ENCODE data around the gene MVK. TPM values are rescaled to one million over a fixed set of nuclear protein-coding genes. Genes with fewer than 3 reads are reported as not detected.

The MVK gene
- polyA plus RNA-seq, 3 donors: 1.1 to 3.8 (median 1.6) TPM

DNA sequence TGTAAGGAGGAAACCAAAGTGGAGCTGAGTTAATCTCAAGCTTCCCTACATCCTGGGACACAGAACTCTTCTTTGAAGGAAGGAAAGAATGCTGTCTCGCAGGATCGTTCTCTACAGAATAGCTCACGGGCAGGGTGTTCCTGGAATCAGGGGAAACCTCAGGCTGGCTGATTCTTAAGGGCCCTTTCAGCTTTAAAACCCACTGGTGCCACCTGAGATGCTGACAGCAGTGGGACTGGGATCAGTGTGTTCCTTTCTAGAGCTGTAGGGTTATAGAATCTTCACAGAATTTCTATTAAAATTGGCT is 48.4 kb upstream of the MVK start:
- TF ChIP-seq, protein P1, sequence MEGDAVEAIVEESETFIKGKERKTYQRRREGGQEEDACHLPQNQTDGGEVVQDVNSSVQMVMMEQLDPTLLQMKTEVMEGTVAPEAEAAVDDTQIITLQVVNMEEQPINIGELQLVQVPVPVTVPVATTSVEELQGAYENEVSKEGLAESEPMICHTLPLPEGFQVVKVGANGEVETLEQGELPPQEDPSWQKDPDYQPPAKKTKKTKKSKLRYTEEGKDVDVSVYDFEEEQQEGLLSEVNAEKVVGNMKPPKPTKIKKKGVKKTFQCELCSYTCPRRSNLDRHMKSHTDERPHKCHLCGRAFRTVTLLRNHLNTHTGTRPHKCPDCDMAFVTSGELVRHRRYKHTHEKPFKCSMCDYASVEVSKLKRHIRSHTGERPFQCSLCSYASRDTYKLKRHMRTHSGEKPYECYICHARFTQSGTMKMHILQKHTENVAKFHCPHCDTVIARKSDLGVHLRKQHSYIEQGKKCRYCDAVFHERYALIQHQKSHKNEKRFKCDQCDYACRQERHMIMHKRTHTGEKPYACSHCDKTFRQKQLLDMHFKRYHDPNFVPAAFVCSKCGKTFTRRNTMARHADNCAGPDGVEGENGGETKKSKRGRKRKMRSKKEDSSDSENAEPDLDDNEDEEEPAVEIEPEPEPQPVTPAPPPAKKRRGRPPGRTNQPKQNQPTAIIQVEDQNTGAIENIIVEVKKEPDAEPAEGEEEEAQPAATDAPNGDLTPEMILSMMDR (IDR thresholded peaks at IDR 0.05): no peak
- Histone ChIP-seq H3K36me3 (replicated peaks in 1 of 2; ENCODE audit: control insufficient read depth in 1 of 2, insufficient read depth in 2 of 2, low read length in 2 of 2) (peaks cover 72 to 100% of the 10 kb centered on the region in 2 donors), H3K27ac (ENCODE audit: low read depth in 1 of 2, low read length in 2 of 2) (no peak overlapping the region), H3K4me2 (replicated peaks; ENCODE audit: extremely low read depth, low read length, poor library complexity, severe bottlenecking) (no peak overlapping the region), H4K20me1 (ENCODE audit: insufficient read depth, low read length) (no peaks in the 10 kb centered on the region), H3K4me1 (ENCODE audit: control insufficient read depth in 1 of 2, insufficient read depth in 2 of 2, low read length in 2 of 2) (no peaks in the 10 kb centered on the region), H3K4me3 (replicated peaks in 1 of 3; ENCODE audit: low read depth in 2 of 3, low read length in 3 of 3) (no peak overlapping the region), H3K9me3 (replicated peaks in 1 of 2; ENCODE audit: control insufficient read depth in 1 of 2, insufficient read depth in 1 of 2, low read length in 2 of 2) (no peaks in the 10 kb centered on the region), H3K27me3 (ENCODE audit: control insufficient read depth in 2 of 2, insufficient read depth in 2 of 2, low read length in 2 of 2) (no peaks in the 10 kb centered on the region), H2AFZ (ENCODE audit: insufficient read depth, low read depth, low read length, poor library complexity, severe bottlenecking) (no peak overlapping the region), H3K9ac (ENCODE audit: insufficient read depth, low read length, poor library complexity, severe bottlenecking) (no peak overlapping the region), H3K79me2 (ENCODE audit: insufficient read depth, low read length) (no peaks in the 10 kb centered on the region)
- intact Hi-C loops (cut with micrococcal nuclease): no loop called here
- no peak for DNase-seq
- WGBS (ENCODE audit: insufficient coverage): 100% methylated on average over 2 of the region's 3 CpGs
- Mint-ChIP-seq H3K9me3 (no peaks in the 10 kb centered on the region), H3K36me3 (peaks cover 86 to 95% of the 10 kb centered on the region in 2 donors), H3K27ac (no peak overlapping the region), H3K27me3 (ENCODE audit: low read depth in 3 of 3) (peaks cover 0 to 2% (median 0%) of the 10 kb centered on the region in 3 donors), H3K4me1 (no peaks in the 10 kb centered on the region), H3K4me3 (no peak overlapping the region)

DNA sequence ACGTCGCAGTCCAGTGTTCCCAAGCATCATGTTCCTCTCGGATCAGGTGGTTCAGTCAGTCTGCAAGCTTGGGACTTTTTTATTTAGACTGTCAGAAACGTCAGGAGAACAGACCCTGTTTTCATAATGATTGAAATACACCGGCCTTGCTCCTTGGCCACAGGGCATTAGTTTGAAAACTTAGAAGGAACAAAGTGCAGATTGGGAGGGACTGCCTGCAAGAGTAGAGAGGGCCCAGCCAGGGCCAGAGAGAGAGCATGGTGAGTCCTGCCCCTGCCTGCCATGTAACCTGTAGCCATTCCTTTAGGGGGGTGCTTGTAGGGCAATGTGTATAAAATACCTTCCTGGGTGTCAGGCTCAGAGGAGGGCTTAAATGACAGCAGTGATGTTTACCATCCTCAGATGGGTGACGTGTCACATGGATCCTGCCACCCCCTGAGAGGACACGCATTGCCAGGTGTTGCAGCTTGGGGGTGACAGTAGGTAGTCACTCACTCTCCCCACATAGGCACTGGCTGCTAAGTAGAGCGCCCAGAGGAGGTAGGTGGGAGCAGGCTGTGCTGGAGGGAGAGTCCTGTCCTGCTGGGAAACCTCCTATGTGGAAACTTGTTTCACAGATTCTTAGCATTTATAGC is 46.0 kb upstream of the MVK start:
- no peak overlapping the region for H3K4me3 ChIP-seq (replicated peaks in 1 of 3; ENCODE audit: low read depth in 2 of 3, low read length in 3 of 3)
- no peaks in the 10 kb centered on the region for H3K79me2 ChIP-seq (ENCODE audit: insufficient read depth, low read length)
- TF ChIP-seq, protein P1 (IDR thresholded peaks at IDR 0.05): no peak
- no peaks in the 10 kb centered on the region for H3K9me3 Mint-ChIP-seq
- H3K27me3 Mint-ChIP-seq (ENCODE audit: low read depth in 3 of 3): peaks cover 0 to 2% (median 0%) of the 10 kb centered on the region in 3 donors
- H3K9me3 ChIP-seq (replicated peaks in 1 of 2; ENCODE audit: control insufficient read depth in 1 of 2, insufficient read depth in 1 of 2, low read length in 2 of 2): no peaks in the 10 kb centered on the region
- no peak overlapping the region for H3K9ac ChIP-seq (ENCODE audit: insufficient read depth, low read length, poor library complexity, severe bottlenecking)
- no peaks in the 10 kb centered on the region for H4K20me1 ChIP-seq (ENCODE audit: insufficient read depth, low read length)
- intact Hi-C loops (cut with micrococcal nuclease): no loop called here
- H3K36me3 Mint-ChIP-seq: peaks cover 77 to 91% of the 10 kb centered on the region in 2 donors
- no peaks in the 10 kb centered on the region for H3K27me3 ChIP-seq (ENCODE audit: control insufficient read depth in 2 of 2, insufficient read depth in 2 of 2, low read length in 2 of 2)
- WGBS (ENCODE audit: insufficient coverage): 100% methylated on average over 6 of the region's 8 CpGs
- no peaks in the 10 kb centered on the region for H3K4me1 ChIP-seq (ENCODE audit: control insufficient read depth in 1 of 2, insufficient read depth in 2 of 2, low read length in 2 of 2)
- H3K4me1 Mint-ChIP-seq: no peaks in the 10 kb centered on the region
- no peak overlapping the region for H3K4me3 Mint-ChIP-seq
- no peak for DNase-seq
- H3K36me3 ChIP-seq (replicated peaks in 1 of 2; ENCODE audit: control insufficient read depth in 1 of 2, insufficient read depth in 2 of 2, low read length in 2 of 2): peaks cover 63 to 100% of the 10 kb centered on the region in 2 donors
- H2AFZ ChIP-seq (ENCODE audit: insufficient read depth, low read depth, low read length, poor library complexity, severe bottlenecking): no peak overlapping the region
- no peak overlapping the region for H3K4me2 ChIP-seq (replicated peaks; ENCODE audit: extremely low read depth, low read length, poor library complexity, severe bottlenecking)
- H3K27ac ChIP-seq (ENCODE audit: low read depth in 1 of 2, low read length in 2 of 2): no peak overlapping the region
- H3K27ac Mint-ChIP-seq: peak overlapping the region in 2 of 7 donors; percentile 33 to 70

Measured in CD14-positive monocyte (primary cell).